ENCODE data around the gene BTC.
"Not testable (repeated sequence)": the region's sequence is repeated elsewhere in the genome, so short reads cannot be mapped to it uniquely, and the experiment has no call there.

BTC gene, protein sequence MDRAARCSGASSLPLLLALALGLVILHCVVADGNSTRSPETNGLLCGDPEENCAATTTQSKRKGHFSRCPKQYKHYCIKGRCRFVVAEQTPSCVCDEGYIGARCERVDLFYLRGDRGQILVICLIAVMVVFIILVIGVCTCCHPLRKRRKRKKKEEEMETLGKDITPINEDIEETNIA

DNA sequence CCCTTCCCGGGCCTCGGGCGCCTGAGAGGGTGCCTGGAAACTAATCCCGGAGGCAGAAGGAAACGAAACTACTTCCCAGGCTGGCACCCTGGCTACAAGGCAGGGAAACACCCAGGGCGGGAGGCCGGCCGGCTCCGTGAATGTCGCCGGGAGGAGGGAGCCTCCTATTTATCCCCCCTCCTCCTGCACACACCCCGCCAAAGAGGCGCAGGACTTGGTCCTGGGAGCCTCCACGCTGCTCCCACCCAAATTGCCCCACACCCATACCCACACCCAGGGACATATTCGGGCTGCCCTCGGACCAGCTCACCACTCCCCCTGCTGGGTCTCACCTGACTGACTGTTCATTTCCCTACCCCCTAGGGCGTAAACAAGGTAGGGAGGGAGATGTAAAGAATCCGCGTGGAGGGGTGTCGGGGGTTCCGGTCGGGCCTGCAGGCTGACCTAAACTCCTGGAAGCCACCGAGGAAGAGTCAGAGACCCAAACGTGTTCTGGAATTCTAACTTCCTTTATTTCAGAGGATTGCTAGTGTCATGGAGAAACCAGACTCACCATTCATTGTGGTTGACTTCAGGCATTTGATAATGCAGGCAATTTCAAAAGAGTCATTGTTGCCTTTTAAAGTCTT lies at the start of gene BTC:
Gene BTC (minus strand): TSS at position 142 of the 629 bp plus-strand sequence. CDS start 198 bp downstream, outside the sequence.
- DNase-seq = peak in 17 of 58 donors; percentile 1 to 45 (median 15)

DNA sequence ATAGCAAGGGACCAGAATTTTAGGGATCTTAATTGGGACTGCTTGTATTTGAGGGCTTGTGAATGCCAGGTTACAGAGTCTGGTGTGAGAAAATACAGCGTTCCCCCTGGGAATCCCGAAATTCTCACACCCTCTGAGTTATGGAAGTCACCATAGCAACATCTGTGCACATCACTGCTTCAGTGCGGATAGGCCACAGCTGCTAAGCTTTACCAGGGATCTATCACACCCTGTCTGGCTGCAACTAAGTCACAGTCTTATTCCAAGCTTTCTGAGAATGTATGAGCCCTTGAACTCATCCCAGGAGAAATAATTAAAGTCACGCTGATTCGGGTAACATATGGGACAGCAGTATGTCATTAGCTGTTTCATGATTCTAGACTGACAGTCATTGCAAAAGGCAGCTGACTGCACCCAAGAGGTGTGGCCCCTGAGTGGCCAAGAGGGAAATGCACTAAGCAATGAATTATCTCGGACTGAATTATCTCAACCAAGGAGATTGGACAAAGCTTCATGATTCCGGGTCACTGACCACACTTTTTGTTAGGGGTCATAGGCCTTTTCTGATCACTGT lies 46.7 kb upstream of the BTC start:
- DNase-seq = no peak

DNA sequence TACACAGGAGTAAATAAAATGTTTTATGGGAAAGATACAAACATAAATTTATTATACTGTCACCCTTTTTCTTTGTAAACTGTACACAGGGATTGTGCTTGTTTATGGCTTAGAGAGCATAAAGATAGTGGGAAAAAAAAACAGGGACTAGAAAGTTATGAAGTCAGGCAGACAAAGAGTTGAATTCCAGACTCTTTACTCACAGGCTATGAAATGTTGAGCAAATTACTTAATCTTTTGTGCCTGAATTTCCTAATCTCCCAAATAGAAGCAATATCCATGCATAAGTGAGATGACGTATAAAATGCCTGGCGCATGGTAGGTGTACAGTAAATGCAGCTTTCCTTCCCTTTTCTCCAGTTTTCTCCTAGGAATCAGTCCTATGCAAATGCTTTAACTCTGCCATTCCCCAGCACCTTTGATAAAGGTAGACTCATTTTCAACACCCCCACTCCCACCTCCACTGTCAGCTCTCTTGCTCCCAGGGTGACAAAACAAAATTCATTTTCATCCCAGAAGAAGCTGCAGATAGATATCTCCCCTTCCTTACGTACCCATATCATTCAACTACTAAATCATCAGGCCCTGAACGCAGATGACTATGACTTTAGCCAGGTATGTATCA lies 44.5 kb upstream of the BTC start:
- no peak for DNase-seq

DNA sequence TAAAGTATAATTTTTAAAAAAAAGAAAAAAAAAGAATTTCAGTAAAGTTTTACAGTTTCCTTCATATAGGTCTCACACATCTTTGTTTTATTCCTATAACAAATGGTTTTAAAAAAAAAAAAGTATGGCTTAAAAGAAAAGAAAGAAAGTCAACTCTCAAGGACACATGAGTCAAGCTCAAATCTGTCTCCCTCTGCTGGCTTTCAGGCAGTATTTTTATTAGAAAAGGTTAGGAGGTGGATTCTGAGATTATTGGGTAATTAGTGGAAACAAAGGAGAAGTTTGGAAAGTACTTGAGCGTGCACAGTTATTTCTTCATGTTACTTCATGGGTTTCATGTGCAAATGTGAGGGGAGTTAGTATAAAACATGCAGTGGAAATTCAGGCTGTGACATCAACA lies 36.6 kb upstream of the BTC start:
- DNase-seq = no peak

DNA sequence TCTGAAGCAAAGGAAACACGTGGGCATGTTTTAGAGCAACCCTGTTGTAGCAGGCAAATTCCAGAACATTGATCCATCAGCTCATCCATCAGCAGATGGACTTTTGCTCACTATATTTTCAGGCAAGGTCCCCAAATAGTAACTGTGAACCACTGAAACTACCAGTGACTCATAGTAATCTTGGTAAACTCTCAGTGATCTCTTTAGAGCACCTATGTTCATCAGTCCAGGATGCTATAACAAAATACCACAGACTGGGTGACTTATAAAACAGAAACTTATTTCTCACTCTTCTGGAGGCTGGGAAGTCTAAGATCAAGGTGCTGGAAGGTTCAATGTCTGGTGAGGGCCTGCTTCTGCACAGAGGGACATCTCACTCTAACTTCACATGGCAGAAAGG lies 28.9 kb upstream of the BTC start:
- no peak for DNase-seq

DNA sequence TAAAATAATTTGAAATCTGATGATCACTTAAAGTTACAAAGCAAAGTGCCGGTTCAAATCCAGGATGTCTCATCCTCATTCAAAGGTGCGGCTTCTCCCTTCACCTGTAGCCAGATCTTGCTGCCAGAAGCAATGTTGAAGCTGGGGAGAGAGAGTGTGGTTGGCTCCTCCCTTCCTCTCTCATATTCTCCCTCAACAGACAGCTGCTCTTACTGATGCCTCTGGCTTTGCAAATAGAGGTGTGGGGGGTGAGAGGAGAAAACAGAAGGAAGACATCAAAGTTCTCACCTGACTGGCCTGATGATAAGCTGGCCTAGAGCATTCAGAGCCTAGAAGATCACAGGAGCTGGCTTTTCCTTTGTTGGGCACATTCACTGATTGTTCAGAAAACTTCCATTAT lies 28.3 kb upstream of the BTC start:
- no peak for DNase-seq

DNA sequence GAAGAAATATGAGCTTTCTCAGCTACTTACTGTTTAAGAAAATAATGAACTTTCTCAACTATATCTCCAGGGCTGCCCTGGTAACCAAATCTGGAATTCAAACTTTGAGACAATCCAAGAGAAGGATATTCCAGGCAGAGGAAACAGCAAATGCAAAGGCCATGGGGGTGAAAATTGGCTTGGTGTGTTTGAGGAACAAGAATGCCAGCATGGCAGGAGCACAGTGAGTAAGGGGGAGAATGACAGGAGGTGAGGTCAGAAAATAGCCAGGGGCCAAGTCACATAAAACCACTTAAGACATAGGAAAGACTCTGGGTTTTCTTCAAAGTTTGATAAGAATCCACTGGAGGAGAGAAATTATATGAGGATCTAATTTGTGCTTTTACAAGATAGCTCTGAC lies 27.2 kb upstream of the BTC start:
- DNase-seq = no peak

DNA sequence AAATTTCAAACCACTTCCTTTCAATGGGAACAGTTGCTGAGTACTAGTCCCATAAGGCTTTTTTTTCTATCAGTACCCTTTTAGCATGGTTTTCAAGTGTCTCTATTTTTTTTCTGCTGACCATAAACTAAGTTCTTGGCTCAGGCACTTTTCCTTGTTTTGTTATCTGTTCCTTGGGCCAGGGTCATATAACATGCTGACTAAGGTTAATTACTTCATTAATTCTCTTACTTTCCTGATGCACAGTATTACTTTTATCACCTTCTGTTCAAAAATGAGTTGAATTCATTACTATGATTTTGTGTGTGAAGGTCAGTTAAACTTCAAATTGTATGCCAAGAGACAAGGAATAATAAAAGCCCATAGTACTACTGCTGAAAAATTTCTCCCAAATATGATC lies 19.7 kb upstream of the BTC start:
- no peak for DNase-seq

DNA sequence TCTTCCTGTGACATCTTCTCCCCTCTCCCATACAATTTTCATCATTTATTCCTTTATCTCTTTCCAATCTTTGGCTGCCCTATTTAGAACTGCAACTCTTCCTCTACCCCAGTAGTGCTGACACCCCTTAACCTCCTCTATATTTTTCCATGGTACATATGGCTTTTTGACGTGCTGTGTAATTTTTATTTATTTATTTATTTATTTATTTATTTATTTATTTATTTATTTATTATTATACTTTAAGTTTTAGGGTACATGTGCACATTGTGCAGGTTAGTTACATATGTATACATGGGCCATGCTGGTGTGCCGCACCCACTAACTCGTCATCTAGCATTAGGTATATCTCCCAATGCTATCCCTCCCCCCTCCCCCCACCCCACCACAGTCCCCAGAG lies 17.7 kb upstream of the BTC start:
- not testable (repeated sequence) for DNase-seq

DNA sequence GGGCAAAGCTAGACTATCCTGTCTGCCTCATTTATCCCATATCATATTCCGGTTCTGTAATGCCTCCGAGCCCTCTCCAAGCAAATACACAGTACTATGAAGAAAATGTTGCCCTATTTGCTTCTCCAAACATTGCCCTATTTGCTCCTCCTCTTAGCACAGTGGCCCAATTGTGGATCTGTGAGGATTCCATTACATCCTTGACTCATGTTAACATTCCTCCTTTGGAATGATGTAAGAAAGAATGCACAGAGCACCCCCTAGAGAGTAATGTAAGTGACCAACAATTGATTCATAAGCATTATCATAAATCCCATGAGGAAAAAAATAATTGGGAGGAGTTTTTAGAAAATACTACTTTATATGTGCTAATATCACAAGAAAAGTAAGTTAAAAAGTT lies 11.3 kb upstream of the BTC start:
- DNase-seq = no peak

DNA sequence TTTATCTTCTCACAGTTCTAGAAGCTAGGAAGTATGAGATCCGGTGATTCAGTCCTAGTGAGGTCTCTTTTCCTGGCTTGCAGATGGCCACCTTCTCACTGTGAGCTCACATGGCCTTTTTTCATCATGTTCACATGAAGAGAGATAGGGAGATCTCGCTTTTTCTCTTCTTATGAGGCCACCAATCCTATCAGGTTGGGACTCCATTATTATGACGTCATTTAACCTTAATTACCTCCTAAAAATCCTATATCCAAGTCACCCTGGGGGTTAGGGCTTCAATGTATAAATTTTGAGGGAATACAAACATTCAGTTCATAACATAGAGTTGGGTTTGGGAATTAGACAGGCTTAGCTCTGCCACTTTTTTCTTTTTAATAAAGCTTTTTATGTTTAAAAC lies 6.0 kb upstream of the BTC start:
- no peak for DNase-seq

DNA sequence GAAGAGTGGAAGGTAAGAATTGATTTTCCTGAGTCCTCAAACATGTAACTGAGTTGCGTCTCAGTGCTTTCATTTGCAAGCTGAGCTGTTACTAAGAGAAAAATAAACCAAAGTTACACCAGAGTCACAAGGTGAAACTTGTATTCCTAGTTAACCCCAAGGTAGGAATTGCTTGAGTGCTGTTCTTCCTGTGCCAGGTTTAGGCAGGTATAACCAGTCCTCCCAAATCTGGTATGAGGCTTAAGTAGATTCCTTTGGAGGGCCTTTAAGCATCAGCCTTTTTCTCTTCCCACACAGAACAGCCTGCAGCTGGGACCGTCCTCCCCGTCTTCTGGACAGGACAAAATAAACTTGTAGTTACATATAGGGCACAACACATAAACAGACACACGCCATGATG lies 2.3 kb upstream of the BTC start:
- no peak for DNase-seq

DNA sequence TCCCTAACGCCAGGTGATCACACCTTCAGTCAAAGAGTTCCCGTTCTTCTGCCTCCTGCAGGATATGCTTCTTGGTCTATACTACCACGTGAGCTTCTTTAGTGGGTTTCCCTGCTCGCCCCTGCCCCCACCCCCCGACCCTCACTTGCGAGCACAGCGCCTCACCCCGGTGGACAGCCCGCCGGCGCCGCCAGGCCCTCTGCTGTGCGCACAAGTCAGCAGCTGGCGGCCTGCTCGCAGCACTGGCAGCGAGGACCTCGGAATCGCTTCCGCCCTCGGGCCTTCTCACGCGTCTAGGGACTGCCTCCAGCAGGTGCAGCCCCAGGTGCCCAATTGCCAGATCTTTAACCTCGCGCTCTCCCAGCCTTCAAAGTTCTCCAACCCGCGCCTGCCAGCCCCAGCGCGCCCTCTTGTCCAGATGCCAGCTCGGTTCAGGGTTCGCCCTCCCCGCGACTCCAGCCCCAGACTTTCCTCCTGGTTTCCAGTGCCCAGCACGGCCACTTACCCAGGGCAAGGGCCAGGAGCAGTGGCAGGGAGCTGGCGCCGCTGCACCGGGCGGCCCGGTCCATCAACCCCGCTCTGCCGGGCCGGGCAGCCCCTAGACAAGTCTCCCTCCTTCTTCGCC lies 454 bp downstream of the BTC start:
- peak in 29 of 58 donors; percentile 1 to 63 (median 15) for DNase-seq

DNA sequence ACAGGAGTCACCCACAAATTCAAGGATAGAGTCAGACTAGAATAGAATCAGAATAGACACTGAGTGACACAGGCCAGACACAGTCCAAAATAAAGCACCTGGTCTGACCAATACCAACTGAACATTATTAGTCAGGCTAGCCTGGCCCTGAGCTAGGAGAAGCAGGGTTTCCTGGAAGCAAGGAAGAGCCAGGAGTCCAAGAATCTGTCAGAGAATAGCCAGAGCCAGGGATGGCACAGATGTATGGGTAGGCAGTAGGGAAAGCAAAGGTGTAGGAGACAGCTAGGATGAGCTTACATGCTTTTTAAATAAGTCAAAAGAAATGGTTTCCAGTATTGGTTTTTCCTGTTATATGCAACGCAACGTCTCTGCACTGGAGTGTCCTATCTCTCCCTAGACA lies 3.7 kb downstream of the BTC start:
- DNase-seq = no peak

DNA sequence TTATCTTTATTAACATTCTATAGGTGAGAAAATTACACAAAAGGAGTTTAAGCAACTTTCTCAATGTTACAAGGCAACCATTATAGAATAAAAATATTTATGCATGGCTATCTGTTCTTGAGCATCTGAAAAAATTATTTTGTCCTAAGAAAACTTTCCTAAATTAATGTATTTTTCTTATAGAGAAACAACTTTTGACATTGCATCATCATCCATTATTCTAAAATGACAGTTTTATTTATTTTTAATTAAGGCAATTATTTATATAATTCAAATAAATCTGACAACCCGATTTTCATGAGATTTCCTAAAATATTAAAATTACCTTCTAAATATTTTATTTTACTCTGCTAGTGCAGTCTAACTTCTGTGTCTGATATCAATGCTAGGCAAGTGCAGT lies 4.8 kb downstream of the BTC start:
- no peak for DNase-seq

DNA sequence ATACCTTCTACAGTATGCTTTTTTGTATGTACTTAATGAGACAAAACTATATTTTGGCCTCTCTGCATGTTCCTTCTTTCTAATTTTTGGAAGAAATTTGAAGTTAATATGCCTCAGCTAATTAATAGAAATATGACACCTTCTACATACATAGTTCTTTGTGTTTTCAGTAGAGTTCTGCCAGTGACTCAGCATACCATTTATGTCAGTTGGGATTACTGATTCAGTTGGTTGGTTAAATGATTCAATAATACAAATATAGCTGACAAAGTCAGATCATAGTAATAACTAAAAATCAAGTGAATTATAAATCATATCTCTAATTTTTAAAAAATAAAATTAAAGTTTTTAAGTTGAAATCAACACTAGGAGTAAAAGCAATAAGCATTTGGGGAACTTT lies 16.8 kb downstream of the BTC start:
- DNase-seq = no peak

DNA sequence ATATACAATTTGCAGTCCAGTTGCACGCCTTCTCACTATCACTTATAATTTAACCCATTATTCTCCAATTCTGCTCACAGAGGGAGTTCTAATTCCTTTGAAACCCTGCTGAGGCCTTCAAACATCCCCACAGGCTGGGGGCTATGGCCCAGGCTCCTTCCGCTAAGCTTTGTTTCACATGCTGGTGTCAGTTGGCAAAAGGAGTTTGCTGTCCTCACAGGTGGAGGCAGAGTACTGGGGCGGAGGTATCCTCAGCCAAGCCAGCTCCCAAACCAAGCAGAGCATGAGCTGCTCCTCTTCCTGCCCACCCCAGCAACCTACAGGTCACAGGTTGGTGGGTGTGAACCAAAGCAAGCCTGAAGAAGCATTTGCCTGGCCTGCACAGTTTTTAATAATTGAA lies 21.5 kb downstream of the BTC start:
- DNase-seq = no peak

DNA sequence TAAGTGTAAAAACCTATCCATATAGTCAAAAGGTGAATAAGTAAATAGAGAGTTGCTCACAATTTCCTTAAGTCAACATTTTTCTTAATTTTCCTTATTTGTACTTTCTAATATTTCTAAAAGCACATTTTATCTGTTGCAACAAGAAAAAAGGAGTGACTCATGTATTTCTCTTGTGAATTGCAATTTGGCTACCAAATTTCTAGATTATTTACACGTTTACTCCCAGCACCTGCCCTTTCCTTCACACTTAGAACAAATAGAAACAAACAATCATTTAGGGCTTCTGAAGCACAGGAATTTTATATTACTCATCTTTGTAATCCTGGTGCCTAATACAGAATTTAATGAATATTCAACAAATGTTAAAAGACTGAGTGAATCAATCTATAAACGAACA lies 22.2 kb downstream of the BTC start:
- DNase-seq = no peak

DNA sequence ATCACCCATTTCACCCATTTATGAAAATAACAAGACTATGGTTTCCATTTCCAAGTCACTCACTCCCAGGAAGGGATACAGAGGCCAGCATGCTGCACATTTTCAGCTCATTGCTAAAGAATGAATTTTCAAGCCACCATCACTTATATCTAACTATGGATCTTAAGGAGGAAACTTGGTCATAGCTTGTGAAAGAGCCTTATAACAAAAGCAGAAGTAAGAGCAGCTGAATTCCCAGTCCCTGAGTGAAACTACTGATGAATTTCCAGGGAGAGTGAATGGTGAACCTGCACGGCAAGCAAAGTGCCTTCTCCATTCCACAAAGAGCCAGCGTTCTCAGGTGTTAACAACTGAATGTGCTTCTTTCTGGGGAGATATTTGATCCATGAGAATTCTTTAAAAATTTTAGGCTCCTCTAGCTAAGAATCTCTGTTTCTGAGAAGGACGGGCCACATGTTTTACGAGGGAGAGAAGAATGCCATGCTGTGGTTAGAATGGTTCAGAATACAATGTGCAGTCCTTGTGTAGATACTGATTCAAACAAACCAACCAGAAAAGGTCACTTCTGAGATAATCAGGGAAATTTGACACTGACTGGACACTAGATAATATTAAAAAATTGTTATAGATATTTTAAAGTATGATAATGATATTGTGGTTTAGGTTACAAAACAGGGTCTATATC lies 24.0 kb downstream of the BTC start:
- DNase-seq = no peak

DNA sequence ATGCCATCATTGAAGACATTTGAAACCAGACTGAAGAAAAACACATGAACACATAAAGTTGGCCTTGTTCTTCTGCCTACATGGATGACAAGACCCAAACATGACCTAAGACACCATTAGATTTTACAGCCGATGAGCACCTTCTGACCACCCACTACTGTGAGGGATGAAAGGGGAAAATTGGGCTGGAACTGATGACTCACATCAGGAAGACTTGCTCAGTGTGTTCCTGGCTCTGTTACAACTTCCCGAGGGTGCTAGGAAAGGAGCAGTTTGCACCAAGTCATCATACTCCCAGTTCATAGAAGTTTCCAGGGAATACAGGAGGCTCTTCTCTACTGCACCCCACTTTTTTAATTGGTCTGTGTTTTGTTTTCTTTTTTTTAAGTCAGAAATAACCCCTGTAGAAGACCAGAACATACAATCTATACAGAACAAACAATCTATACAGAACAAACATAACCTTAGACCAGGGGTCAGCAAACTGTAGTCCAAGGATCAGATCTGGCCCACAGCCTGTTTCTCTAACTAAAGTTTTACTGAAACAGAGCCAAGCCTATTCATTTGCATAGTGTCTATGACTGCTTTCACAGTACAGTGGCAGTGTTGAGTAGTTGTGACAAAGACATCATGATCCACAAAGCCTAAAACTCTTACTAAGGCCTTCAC lies 25.3 kb downstream of the BTC start:
- DNase-seq = no peak

DNA sequence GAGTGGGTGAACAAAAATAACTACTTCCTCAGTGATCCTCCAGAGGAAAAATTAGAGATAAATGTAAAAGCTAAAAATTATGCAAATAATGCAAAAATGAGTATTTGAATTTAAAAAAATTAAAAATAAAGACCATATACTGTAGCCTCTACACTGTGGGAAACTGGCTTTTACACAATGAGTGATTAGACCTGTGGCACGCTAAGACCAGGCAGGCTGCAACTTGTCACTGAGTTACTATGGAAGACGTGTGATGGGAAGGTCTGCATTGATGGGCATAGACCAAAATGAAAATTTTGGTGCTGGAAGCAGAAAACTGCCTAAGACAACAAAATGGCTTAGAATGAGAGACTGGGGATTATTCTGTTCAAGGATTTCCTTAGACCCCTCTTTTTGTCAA lies 30.2 kb downstream of the BTC start:
- DNase-seq = no peak
